WI38 (cell line): ENCODE data around the gene ZMAT3.

ENCODE experiments used
- H3K4me3 ChIP-seq: 2 replicates; pipeline ENCODE4 v1.5.1; 2011; ENCODE audit warnings: low read depth, mild to moderate bottlenecking, control low read depth, low read length
- TF ChIP-seq, protein P1 (sequence below): IDR thresholded peaks from 2 replicates; pipeline ENCODE4 v1.5.1; 2012; ENCODE audit warnings: low read depth, mild to moderate bottlenecking, control low read depth, low read length

ZMAT3 gene

DNA sequence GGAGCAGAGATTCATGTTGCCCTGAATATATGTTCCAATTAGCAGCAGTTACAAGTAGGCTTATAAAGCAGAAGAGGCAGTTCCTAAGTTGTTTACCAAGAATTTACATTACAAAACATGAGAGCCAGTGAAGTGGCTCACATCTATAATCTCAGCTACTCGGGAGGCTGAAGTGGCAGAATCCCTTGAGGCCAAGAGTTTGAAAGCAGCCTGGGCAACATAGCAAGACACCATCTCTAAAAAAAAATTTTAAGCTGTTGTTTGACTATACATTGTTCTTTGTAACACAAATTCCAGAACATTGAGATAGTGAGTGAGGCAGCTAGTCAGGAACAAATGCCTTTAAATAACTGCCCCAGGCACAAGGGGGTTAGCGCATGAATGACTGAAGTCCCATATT is 10.3 kb upstream of the ZMAT3 start:
- no peak overlapping the region for H3K4me3 ChIP-seq
- TF ChIP-seq, protein P1, sequence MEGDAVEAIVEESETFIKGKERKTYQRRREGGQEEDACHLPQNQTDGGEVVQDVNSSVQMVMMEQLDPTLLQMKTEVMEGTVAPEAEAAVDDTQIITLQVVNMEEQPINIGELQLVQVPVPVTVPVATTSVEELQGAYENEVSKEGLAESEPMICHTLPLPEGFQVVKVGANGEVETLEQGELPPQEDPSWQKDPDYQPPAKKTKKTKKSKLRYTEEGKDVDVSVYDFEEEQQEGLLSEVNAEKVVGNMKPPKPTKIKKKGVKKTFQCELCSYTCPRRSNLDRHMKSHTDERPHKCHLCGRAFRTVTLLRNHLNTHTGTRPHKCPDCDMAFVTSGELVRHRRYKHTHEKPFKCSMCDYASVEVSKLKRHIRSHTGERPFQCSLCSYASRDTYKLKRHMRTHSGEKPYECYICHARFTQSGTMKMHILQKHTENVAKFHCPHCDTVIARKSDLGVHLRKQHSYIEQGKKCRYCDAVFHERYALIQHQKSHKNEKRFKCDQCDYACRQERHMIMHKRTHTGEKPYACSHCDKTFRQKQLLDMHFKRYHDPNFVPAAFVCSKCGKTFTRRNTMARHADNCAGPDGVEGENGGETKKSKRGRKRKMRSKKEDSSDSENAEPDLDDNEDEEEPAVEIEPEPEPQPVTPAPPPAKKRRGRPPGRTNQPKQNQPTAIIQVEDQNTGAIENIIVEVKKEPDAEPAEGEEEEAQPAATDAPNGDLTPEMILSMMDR = no peak

DNA sequence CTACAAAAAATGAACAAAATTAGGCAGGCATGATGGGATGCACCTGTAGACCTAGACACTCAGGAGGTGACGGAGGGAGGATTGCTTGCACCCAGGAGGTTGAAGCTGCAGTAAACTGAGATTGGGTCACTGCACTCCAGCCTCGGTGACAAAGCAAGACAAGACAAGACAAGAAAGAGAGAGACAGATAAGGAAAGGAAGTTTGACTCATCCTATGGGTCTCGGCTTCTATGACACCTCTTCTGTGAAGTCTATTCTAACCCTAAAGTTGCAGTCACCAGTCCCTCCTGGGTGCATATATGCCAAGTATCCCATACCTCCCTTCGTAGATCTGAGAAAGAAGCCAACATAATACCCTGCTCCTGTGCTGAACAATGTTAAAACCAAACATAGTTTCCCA is 7.9 kb upstream of the ZMAT3 start:
- no peak overlapping the region for H3K4me3 ChIP-seq
- TF ChIP-seq, protein P1 = no peak

DNA sequence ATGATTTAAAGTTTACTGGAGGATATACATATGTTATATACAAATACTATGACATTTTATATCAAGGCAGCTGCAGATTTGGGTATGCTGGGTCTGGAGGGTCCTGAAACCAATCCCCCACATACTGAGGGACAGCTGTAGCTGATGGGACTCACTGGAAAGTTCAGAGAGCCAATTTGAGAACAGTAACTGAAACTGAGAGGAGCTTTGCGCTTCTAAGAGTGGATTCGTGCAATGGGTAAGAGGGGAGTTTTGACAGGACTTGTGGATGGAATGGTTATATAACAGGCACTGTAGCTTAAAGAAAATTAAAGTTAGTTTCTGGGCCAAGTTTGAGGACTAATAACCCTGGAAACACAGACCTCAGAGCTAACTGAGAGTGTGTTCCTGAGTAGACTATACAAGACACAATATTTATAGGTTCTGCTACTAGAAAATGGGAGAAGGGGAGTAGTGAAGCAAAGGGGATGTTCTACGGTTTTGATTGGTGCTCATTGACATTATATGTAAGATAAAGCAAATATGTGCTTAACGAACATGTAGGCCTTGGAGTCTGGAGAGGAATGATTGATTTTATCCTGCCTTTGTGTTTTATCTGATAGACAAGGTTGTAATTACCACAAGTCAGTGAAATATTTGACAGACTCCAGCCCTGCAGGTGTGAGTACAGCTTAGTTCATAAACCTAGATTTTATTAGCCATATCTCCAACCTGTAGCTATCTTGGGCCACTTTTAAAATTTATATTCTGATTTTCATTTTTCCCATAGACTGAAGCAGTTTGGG is 4.8 kb upstream of the ZMAT3 start:
- H3K4me3 ChIP-seq = no peak overlapping the region
- TF ChIP-seq, protein P1 = no peak

DNA sequence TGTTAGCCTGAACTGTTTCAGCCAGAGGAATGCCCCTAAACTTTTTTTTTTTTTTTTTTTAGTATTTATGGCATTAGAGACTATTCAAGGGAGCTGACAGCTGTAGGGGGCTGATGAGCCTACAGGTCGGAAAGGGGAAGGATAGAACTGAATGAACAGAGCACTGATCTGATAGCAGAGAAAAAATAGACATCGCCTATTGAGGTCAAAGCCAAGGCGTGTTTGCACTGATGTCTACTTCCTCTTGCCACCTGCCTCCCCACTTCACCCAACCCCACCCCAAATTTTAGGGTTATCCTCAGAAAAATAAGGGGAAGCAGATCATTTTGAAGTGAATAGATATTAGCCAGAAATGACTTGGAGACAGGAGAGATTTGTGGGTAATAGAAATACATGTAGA is 3.0 kb upstream of the ZMAT3 start:
- TF ChIP-seq, protein P1 = no peak
- no peak overlapping the region for H3K4me3 ChIP-seq

DNA sequence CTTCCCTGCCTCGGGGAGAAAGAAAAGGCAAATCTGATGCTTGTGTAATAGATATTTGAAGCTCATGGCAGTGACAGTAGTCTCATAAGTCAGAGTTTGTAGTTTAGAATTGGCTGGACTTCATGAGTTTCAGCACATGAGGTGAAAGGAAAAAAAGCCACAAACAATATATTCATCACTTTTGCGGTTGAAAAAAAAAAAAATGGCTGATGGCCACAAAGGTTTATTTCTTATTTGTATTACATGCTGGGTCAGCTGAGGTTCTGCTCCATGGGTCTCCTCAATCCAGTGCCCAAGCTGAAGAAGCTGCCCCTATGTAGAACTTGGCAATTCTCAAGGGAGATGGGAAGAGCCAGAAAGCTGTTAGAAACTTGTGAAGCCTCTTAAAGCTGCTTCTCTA is 2.2 kb upstream of the ZMAT3 start:
- H3K4me3 ChIP-seq = no peak overlapping the region
- TF ChIP-seq, protein P1 = no peak

DNA sequence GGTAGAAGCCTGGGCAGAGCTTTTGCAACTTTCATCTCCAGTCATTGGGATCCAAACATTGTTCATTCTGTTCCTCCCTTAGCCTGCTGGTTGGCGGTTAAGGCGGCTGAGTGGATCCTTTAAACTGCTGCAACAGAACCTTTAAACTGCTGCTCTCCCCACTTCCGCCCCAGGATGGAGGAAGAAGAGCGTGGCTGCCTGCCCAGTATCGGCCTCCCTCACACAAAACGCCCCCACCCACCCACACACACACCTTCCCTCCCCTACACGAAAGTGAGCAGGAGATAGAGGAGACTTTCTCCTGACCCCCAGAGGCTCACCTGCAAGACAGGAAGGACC is 460 bp upstream of the ZMAT3 start:
- peak overlapping the region; percentile 88 for H3K4me3 ChIP-seq
- TF ChIP-seq, protein P1 = no peak

DNA sequence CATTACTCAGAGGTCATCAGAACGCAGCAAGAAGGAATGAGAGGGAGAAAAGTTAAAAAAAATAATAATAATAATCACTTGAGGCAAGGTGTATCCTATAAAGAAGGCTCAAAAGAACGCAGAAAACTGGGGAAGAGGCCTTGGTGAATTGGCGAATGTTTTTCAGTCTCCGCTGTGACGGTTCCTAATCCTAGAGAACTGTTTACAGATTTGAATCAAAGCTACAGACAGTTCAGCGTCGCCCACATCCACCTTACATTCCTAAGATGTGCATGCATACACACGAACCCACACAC is 634 bp downstream of the ZMAT3 start:
- TF ChIP-seq, protein P1 = no peak
- peak overlapping the region; percentile 88 for H3K4me3 ChIP-seq
